ENCODE data around the gene LRRC41. TPM values are rescaled to one million over a fixed set of nuclear protein-coding genes. Genes with fewer than 3 reads are reported as not detected.

Gene LRRC41
- polyA plus RNA-seq, 3 donors = 22.9 to 50.9 (median 47.4) TPM

DNA sequence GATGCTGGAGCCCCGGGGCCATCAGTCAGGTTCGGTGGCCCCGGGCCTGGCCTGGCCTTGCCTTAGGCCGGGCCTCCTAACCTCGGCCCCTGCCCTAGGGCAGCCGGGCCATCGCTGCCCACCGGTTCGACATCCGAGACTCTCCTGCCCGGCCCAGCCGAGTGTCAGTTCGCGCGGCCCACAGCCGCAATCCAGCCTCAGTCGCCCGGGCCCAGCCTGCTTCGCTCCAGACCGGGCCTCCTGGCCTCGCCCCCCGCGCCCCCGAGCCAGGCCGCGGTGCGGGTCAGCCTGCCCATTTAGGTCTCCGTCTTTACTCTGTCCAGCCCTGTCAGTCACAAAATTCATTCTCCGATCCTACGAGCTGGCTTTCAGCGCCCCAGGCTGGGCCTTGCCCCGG, 777 bp downstream of the LRRC41 start:
- peak overlapping the region; percentile 91 to 99 (median 97) for H3K4me3 ChIP-seq (replicated peaks in 1 of 3; ENCODE audit: low read depth in 2 of 3, low read length in 3 of 3)
- Mint-ChIP-seq H3K27me3 (ENCODE audit: low read depth in 3 of 3) (peaks cover 0 to 2% (median 0%) of the 10 kb centered on the region in 3 donors), H3K36me3 (peaks cover 6 to 23% of the 10 kb centered on the region in 2 donors), H3K27ac (peak overlapping the region; percentile 94 to 99 (median 95)), H3K4me3 (peak overlapping the region; percentile 97 to 99), H3K9me3 (no peaks in the 10 kb centered on the region), H3K4me1 (peaks cover 44% of the 10 kb centered on the region)
- DNase-seq = peak; percentile 5 to 24 (median 7)
- H3K36me3 ChIP-seq (replicated peaks in 1 of 2; ENCODE audit: control insufficient read depth in 1 of 2, insufficient read depth in 2 of 2, low read length in 2 of 2) = peaks cover 4 to 10% of the 10 kb centered on the region in 2 donors
- peaks cover 95% of the 10 kb centered on the region for H3K79me2 ChIP-seq (ENCODE audit: insufficient read depth, low read length)
- TF ChIP-seq, protein P1, sequence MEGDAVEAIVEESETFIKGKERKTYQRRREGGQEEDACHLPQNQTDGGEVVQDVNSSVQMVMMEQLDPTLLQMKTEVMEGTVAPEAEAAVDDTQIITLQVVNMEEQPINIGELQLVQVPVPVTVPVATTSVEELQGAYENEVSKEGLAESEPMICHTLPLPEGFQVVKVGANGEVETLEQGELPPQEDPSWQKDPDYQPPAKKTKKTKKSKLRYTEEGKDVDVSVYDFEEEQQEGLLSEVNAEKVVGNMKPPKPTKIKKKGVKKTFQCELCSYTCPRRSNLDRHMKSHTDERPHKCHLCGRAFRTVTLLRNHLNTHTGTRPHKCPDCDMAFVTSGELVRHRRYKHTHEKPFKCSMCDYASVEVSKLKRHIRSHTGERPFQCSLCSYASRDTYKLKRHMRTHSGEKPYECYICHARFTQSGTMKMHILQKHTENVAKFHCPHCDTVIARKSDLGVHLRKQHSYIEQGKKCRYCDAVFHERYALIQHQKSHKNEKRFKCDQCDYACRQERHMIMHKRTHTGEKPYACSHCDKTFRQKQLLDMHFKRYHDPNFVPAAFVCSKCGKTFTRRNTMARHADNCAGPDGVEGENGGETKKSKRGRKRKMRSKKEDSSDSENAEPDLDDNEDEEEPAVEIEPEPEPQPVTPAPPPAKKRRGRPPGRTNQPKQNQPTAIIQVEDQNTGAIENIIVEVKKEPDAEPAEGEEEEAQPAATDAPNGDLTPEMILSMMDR (IDR thresholded peaks at IDR 0.05) = no peak
- H3K27ac ChIP-seq (ENCODE audit: low read depth in 1 of 2, low read length in 2 of 2) = peak overlapping the region; percentile 88 to 94
- intact Hi-C loops (cut with micrococcal nuclease) = loop anchor here (1.0 to 5.0 kb wide), 4 partner anchors 39 to 56 kb away; partner anchors contain the start of genes RAD54L (in 2 of the 2) and NSUN4 (in 1 of the 2)
- H3K9ac ChIP-seq (ENCODE audit: insufficient read depth, low read length, poor library complexity, severe bottlenecking) = peak overlapping the region; percentile 97
- H3K4me1 ChIP-seq (ENCODE audit: control insufficient read depth in 1 of 2, insufficient read depth in 2 of 2, low read length in 2 of 2) = peaks cover 32 to 46% of the 10 kb centered on the region in 2 donors
- no peaks in the 10 kb centered on the region for H3K9me3 ChIP-seq (replicated peaks in 1 of 2; ENCODE audit: control insufficient read depth in 1 of 2, insufficient read depth in 1 of 2, low read length in 2 of 2)
- peaks cover 44% of the 10 kb centered on the region for H4K20me1 ChIP-seq (ENCODE audit: insufficient read depth, low read length)
- WGBS (ENCODE audit: insufficient coverage) = 0% methylated on average over 31 of the region's 32 CpGs
- H3K4me2 ChIP-seq (replicated peaks; ENCODE audit: extremely low read depth, low read length, poor library complexity, severe bottlenecking) = peak overlapping the region; percentile 99
- H2AFZ ChIP-seq (ENCODE audit: insufficient read depth, low read depth, low read length, poor library complexity, severe bottlenecking) = peak overlapping the region; percentile 95
- H3K27me3 ChIP-seq (ENCODE audit: control insufficient read depth in 2 of 2, insufficient read depth in 2 of 2, low read length in 2 of 2) = no peaks in the 10 kb centered on the region

DNA sequence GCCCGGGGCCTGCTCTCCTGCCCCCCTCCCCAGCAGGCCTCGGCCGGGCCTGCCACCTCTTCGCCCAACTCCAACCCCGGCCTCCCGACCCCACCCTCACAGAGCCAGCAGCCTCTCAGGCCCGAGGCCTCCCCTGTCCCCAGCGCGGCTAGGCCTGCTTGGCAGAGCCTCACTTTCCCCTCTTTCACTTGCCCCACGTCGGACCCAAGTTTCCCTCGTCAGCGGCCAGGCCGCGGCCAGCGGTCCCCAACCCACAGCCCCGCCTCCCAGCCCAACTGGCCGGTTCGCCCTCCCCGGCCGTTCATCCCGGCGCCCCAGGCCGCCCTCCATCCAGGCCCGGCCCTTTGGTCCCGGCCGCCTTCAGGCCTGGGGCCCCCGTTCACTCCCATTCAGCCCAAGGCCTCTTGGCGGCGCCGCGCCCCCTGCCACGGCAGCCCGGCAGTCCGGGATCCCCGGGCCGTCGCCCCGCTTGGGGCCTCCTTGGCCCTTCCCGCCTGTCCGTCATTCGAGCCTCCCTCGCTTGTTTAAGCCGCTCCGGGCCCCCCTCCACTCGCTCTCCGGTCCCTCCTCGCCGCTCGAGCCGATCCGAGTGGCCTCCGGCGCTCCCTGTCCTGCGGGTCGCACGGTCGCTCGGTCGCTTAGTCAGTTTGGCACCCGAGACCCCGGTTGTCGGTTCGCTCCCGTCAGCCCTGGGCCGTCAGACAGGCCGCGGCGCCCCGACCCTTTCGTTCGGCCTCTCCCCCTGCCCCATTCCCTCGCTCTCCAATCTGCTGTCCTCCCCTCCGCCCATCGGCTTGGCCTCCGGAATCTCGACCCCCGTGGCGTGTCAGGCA, 1.4 kb downstream of the LRRC41 start:
- H2AFZ ChIP-seq (ENCODE audit: insufficient read depth, low read depth, low read length, poor library complexity, severe bottlenecking) = peak overlapping the region; percentile 95
- H3K4me3 Mint-ChIP-seq = peak overlapping the region; percentile 97 to 99
- no peaks in the 10 kb centered on the region for H3K9me3 Mint-ChIP-seq
- peak overlapping the region; percentile 88 to 94 for H3K27ac ChIP-seq (ENCODE audit: low read depth in 1 of 2, low read length in 2 of 2)
- peaks cover 38% of the 10 kb centered on the region for H4K20me1 ChIP-seq (ENCODE audit: insufficient read depth, low read length)
- H3K79me2 ChIP-seq (ENCODE audit: insufficient read depth, low read length) = peaks cover 91% of the 10 kb centered on the region
- TF ChIP-seq, protein P1 (IDR thresholded peaks at IDR 0.05) = no peak
- peak overlapping the region; percentile 91 to 99 (median 97) for H3K4me3 ChIP-seq (replicated peaks in 1 of 3; ENCODE audit: low read depth in 2 of 3, low read length in 3 of 3)
- H3K36me3 Mint-ChIP-seq = peaks cover 11 to 25% of the 10 kb centered on the region in 2 donors
- H3K27me3 Mint-ChIP-seq (ENCODE audit: low read depth in 3 of 3) = peaks cover 0 to 2% (median 0%) of the 10 kb centered on the region in 3 donors
- H3K4me1 Mint-ChIP-seq = peaks cover 37% of the 10 kb centered on the region
- under 1% methylated on average over 79 of the region's 79 CpGs for WGBS (ENCODE audit: insufficient coverage)
- H3K36me3 ChIP-seq (replicated peaks in 1 of 2; ENCODE audit: control insufficient read depth in 1 of 2, insufficient read depth in 2 of 2, low read length in 2 of 2) = peaks cover 10 to 17% of the 10 kb centered on the region in 2 donors
- intact Hi-C loops (cut with micrococcal nuclease) = loop anchor here (2.0 to 5.0 kb wide), 3 partner anchors 40 to 55 kb away; partner anchors contain the start of genes RAD54L (in 2 of the 2) and NSUN4 (in 1 of the 2)
- H3K4me2 ChIP-seq (replicated peaks; ENCODE audit: extremely low read depth, low read length, poor library complexity, severe bottlenecking) = peak overlapping the region; percentile 99
- H3K27ac Mint-ChIP-seq = peak overlapping the region; percentile 94 to 99 (median 95)
- no peaks in the 10 kb centered on the region for H3K9me3 ChIP-seq (replicated peaks in 1 of 2; ENCODE audit: control insufficient read depth in 1 of 2, insufficient read depth in 1 of 2, low read length in 2 of 2)
- peaks cover 27 to 40% of the 10 kb centered on the region in 2 donors for H3K4me1 ChIP-seq (ENCODE audit: control insufficient read depth in 1 of 2, insufficient read depth in 2 of 2, low read length in 2 of 2)
- H3K9ac ChIP-seq (ENCODE audit: insufficient read depth, low read length, poor library complexity, severe bottlenecking) = peak overlapping the region; percentile 97
- no peaks in the 10 kb centered on the region for H3K27me3 ChIP-seq (ENCODE audit: control insufficient read depth in 2 of 2, insufficient read depth in 2 of 2, low read length in 2 of 2)
- peak; percentile 23 to 47 (median 32) for DNase-seq
